Tibial nerve (tissue), 3 donors: ENCODE results near the gene ZNF497.

Experiments used
- CTCF ChIP-seq, 5 experiments: fragments of 200-600 bp in 3 of 5; fragments of 450-650 bp in 2 of 5; sonication (generic) in 3 of 5; IDR thresholded peaks; one replicate each; pipeline ENCODE4 v1.5.1; 2016 to 2019; ENCODE audit warnings: antibody characterized with exemption in 5 of 5, mild to moderate bottlenecking in 3 of 5, moderate library complexity in 2 of 5
- POLR2A ChIP-seq, 2 donors: fragments of 450-650 bp; IDR thresholded peaks; one replicate each; pipeline ENCODE4 v1.6.1; 2017; ENCODE audit warnings: antibody characterized with exemption in 2 of 2, mild to moderate bottlenecking in 2 of 2, moderate library complexity in 2 of 2

GRCh38 chr19:58304748-58305064 lies 57.8 kb downstream of the ZNF497 start:
- no peak for TF ChIP-seq CTCF (IDR thresholded peaks at IDR 0.05)
- no peak for TF ChIP-seq POLR2A (IDR thresholded peaks at IDR 0.05)
